ENCODE measurements around the gene GSTA2. TPM values are rescaled to one million over a fixed set of nuclear protein-coding genes. Genes with fewer than 3 reads are reported as not detected.
"Not testable (repeated sequence)": the region's sequence is repeated elsewhere in the genome, so short reads cannot be mapped to it uniquely, and the experiment has no call there.

The GSTA2 gene
- total RNA-seq, 3 donors from 2014 or later = not detected

DNA sequence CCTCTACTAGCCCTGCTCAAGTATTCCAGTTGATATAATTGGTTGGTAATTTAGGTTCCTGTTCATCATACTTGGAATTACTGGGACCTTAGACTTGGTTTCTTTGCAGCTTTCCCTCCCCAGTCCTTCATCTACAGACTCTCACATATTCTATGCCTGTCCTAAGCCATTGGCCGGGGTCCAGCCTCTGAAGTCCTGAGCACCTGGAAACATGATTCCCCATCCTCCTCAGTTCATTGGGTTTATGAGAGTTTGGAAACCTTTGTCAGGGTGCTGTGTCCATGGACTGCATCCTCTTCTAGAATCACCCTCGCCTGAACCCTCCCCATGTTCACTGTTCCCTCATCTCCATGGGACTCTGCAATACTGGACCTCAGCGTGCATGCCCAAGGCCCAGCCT, 8.8 kb downstream of the GSTA2 start:
- TF ChIP-seq POLR2A (IDR thresholded peaks at IDR 0.05) (no peak), POLR2AphosphoS5 (IDR thresholded peaks at IDR 0.05) (no peak)
- TF ChIP-seq, protein P1, sequence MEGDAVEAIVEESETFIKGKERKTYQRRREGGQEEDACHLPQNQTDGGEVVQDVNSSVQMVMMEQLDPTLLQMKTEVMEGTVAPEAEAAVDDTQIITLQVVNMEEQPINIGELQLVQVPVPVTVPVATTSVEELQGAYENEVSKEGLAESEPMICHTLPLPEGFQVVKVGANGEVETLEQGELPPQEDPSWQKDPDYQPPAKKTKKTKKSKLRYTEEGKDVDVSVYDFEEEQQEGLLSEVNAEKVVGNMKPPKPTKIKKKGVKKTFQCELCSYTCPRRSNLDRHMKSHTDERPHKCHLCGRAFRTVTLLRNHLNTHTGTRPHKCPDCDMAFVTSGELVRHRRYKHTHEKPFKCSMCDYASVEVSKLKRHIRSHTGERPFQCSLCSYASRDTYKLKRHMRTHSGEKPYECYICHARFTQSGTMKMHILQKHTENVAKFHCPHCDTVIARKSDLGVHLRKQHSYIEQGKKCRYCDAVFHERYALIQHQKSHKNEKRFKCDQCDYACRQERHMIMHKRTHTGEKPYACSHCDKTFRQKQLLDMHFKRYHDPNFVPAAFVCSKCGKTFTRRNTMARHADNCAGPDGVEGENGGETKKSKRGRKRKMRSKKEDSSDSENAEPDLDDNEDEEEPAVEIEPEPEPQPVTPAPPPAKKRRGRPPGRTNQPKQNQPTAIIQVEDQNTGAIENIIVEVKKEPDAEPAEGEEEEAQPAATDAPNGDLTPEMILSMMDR (IDR thresholded peaks at IDR 0.05) = no peak
- Histone ChIP-seq H3K36me3 (no peaks in the 10 kb centered on the region), H3K4me1 (no peaks in the 10 kb centered on the region), H3K27me3 (no peaks in the 10 kb centered on the region), H3K4me3 (no peak overlapping the region), H3K9me3 (peaks cover 0 to 5% of the 10 kb centered on the region in 2 donors), H3K27ac (no peak overlapping the region)
- DNase-seq (ENCODE audit: low spot score in 2 of 2) = no peak
- intact Hi-C loops (cut with DNase I; ENCODE audit: low total_unique reads) = no loop called here

DNA sequence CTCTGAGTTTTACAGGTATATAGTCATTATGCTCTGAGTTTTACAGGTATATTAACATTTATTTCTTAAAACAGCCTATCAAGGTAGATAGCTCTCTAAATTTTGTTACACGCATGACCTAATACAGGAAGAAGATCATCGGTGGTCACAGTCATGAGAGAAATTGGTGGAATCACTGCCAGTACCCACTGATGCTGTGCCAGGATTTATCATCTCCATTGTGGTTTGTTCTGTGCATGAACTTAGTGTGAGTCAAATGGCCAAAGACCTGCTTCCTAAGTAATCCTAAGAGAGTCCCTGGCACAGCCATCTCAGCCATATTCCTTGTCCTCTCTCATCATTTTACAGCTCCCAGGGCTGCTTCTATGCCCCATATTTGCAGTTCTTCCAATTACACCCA, 10.1 kb downstream of the GSTA2 start:
- H3K27me3 ChIP-seq; H3K4me3 ChIP-seq; H3K36me3 ChIP-seq; H3K27ac ChIP-seq; H3K9me3 ChIP-seq; intact Hi-C loops (cut with DNase I; ENCODE audit: low total_unique reads); DNase-seq (ENCODE audit: low spot score in 2 of 2); H3K4me1 ChIP-seq: not testable (repeated sequence)

DNA sequence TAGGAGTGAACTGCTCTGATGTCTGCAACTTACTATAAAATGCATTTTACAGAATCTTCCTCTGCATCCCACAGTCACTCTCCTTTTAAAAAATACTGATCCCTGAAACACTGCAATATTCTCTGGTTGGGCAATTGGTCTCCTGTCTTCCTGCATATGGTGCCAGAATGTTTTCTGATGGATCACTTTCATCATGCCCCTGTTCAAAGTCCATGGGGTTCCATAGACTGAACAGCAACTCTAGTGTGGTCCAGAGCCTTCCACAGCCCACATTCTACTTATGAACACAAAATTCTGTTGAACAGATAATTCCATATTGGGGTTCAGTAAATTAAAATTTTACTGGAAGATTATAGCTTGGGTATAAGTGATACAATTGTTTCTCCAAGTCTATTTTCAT, 11.0 kb downstream of the GSTA2 start:
- TF ChIP-seq POLR2A (IDR thresholded peaks at IDR 0.05) (no peak), POLR2AphosphoS5 (IDR thresholded peaks at IDR 0.05) (no peak)
- TF ChIP-seq, protein P1 (IDR thresholded peaks at IDR 0.05) = no peak

DNA sequence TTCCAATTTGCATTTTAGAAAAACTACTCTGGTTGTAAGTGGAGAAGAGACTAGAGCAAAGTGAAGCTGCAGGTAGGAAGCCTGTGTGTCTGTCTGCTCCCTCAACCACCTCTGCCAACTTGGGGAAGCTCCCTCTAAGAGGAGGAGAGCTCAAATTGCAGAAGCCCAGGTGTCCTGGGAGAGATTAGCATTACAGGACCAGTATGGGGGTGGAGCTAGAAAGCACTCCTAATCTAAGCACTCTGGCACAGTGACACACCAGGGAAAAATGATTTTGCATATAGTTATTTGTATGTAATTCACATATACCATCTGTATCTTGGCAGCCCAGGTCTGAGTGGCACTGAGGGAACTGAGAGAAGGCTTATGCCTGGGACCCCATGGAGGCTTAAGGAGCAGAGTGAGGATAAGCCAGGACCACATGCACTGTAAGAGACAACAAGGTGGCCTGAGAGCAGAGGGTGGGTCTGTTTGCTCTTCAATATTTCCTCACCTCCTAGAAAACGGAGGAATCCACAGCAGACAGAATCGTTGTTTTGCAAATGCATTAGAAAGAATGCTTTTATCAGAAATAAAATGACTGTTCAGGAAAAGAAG, 13.6 kb downstream of the GSTA2 start:
- Histone ChIP-seq H3K4me3 (no peak overlapping the region), H3K27ac (no peak overlapping the region), H3K27me3 (no peaks in the 10 kb centered on the region), H3K36me3 (no peaks in the 10 kb centered on the region), H3K4me1 (no peaks in the 10 kb centered on the region), H3K9me3 (peaks cover 0 to 5% of the 10 kb centered on the region in 2 donors)
- TF ChIP-seq POLR2A (IDR thresholded peaks at IDR 0.05) (no peak), POLR2AphosphoS5 (IDR thresholded peaks at IDR 0.05) (no peak)
- TF ChIP-seq, protein P1 (IDR thresholded peaks at IDR 0.05) = no peak
- DNase-seq (ENCODE audit: low spot score in 2 of 2) = no peak
- intact Hi-C loops (cut with DNase I; ENCODE audit: low total_unique reads) = no loop called here

More for the DNA sequence above, 11.0 kb downstream of the GSTA2 start:
- Histone ChIP-seq H3K27ac (no peak overlapping the region), H3K27me3 (no peaks in the 10 kb centered on the region), H3K4me1 (no peaks in the 10 kb centered on the region), H3K4me3 (no peak overlapping the region), H3K36me3 (no peaks in the 10 kb centered on the region), H3K9me3 (peaks cover 0 to 5% of the 10 kb centered on the region in 2 donors)
- DNase-seq (ENCODE audit: low spot score in 2 of 2) = no peak
- intact Hi-C loops (cut with DNase I; ENCODE audit: low total_unique reads) = no loop called here

DNA sequence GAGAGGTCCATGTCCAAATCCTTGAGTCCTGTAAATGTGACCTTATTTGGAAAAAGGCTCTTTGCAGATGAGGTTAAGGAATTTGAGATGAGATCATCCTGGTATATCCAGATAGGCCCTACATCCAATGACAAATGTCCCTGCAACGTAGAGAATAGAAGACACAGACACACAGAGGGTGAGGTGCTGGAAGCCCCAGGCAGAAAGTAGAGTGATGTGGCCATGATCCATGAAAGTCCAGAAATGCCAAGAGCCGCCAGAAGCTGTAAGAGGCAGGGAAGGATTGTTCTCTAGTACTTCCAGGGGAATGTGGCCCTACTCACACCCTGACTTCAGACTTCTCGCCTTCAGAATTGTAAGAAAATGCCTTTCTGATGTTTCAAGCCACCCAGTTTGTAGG, 16.0 kb downstream of the GSTA2 start:
- H3K27me3 ChIP-seq; H3K36me3 ChIP-seq; H3K4me3 ChIP-seq; H3K4me1 ChIP-seq; H3K9me3 ChIP-seq; intact Hi-C loops (cut with DNase I; ENCODE audit: low total_unique reads): not testable (repeated sequence)
- peak in 1 of 2 donors; percentile 70 for DNase-seq (ENCODE audit: low spot score in 2 of 2)
- H3K27ac ChIP-seq = peak overlapping the region; percentile 62 to 71

DNA sequence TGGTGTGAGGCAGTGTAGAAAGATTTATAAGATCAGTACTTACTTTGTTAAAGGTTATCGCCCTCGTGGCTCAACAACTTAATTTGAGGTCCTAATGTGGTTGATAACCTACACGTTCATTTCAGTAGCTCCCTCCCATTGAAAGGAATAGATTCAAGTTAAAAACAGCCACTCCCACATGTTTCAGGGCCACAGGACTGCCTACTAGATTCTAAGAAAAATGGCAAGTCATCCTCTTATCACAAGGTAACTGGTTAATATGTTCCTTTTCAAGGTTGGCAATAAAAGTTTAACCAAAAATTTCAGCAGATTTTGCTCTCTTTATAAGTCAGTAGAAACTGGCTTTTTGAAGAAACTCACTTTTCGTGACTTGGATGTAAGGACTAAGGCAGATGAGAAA, 17.1 kb downstream of the GSTA2 start:
- H3K36me3 ChIP-seq = no peaks in the 10 kb centered on the region
- TF ChIP-seq, protein P1 (IDR thresholded peaks at IDR 0.05) = no peak
- no peak for TF ChIP-seq POLR2A (IDR thresholded peaks at IDR 0.05)
- no peak for TF ChIP-seq POLR2AphosphoS5 (IDR thresholded peaks at IDR 0.05)
- H3K27me3 ChIP-seq = no peaks in the 10 kb centered on the region
- peaks cover 0 to 5% of the 10 kb centered on the region in 2 donors for H3K9me3 ChIP-seq
- no peaks in the 10 kb centered on the region for H3K4me1 ChIP-seq
- DNase-seq (ENCODE audit: low spot score in 2 of 2) = no peak
- H3K4me3 ChIP-seq = no peak overlapping the region
- H3K27ac ChIP-seq = peak overlapping the region; percentile 75 to 78
- intact Hi-C loops (cut with DNase I; ENCODE audit: low total_unique reads) = no loop called here

Measured in breast epithelium (tissue), 4 donors.